ENCODE results near the gene MAML2. TPM values are rescaled to one million over a fixed set of nuclear protein-coding genes. Genes with fewer than 3 reads are reported as not detected.

Gene MAML2
- total and polyA plus RNA-seq, 2 experiments from 2014 or later = 2.0 to 7.1 TPM

GRCh38 chr11:96096360-96096759, 246.6 kb downstream of the MAML2 start (continued):
- TF ChIP-seq, protein P1, sequence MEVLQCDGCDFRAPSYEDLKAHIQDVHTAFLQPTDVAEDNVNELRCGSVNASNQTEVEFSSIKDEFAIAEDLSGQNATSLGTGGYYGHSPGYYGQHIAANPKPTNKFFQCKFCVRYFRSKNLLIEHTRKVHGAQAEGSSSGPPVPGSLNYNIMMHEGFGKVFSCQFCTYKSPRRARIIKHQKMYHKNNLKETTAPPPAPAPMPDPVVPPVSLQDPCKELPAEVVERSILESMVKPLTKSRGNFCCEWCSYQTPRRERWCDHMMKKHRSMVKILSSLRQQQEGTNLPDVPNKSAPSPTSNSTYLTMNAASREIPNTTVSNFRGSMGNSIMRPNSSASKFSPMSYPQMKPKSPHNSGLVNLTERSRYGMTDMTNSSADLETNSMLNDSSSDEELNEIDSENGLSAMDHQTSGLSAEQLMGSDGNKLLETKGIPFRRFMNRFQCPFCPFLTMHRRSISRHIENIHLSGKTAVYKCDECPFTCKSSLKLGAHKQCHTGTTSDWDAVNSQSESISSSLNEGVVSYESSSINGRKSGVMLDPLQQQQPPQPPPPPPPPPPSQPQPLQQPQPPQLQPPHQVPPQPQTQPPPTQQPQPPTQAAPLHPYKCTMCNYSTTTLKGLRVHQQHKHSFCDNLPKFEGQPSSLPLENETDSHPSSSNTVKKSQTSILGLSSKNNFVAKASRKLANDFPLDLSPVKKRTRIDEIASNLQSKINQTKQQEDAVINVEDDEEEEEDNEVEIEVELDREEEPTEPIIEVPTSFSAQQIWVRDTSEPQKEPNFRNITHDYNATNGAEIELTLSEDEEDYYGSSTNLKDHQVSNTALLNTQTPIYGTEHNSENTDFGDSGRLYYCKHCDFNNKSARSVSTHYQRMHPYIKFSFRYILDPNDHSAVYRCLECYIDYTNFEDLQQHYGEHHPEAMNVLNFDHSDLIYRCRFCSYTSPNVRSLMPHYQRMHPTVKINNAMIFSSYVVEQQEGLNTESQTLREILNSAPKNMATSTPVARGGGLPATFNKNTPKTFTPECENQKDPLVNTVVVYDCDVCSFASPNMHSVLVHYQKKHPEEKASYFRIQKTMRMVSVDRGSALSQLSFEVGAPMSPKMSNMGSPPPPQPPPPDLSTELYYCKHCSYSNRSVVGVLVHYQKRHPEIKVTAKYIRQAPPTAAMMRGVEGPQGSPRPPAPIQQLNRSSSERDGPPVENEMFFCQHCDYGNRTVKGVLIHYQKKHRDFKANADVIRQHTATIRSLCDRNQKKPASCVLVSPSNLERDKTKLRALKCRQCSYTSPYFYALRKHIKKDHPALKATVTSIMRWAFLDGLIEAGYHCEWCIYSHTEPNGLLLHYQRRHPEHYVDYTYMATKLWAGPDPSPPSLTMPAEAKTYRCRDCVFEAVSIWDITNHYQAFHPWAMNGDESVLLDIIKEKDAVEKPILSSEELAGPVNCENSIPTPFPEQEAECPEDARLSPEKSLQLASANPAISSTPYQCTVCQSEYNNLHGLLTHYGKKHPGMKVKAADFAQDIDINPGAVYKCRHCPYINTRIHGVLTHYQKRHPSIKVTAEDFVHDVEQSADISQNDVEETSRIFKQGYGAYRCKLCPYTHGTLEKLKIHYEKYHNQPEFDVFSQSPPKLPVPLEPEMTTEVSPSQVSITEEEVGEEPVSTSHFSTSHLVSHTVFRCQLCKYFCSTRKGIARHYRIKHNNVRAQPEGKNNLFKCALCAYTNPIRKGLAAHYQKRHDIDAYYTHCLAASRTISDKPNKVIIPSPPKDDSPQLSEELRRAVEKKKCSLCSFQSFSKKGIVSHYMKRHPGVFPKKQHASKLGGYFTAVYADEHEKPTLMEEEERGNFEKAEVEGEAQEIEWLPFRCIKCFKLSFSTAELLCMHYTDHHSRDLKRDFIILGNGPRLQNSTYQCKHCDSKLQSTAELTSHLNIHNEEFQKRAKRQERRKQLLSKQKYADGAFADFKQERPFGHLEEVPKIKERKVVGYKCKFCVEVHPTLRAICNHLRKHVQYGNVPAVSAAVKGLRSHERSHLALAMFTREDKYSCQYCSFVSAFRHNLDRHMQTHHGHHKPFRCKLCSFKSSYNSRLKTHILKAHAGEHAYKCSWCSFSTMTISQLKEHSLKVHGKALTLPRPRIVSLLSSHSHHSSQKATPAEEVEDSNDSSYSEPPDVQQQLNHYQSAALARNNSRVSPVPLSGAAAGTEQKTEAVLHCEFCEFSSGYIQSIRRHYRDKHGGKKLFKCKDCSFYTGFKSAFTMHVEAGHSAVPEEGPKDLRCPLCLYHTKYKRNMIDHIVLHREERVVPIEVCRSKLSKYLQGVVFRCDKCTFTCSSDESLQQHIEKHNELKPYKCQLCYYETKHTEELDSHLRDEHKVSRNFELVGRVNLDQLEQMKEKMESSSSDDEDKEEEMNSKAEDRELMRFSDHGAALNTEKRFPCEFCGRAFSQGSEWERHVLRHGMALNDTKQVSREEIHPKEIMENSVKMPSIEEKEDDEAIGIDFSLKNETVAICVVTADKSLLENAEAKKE (CRISPR knock-in tag; IDR thresholded peaks at IDR 0.05) = no peak
- no peak for TF ChIP-seq REST (IDR thresholded peaks at IDR 0.05; ENCODE audit: unreplicated experiment)
- no peak for TF ChIP-seq CREB1 (CRISPR knock-in tag; IDR thresholded peaks at IDR 0.05; ENCODE audit: low read depth)

DNA sequence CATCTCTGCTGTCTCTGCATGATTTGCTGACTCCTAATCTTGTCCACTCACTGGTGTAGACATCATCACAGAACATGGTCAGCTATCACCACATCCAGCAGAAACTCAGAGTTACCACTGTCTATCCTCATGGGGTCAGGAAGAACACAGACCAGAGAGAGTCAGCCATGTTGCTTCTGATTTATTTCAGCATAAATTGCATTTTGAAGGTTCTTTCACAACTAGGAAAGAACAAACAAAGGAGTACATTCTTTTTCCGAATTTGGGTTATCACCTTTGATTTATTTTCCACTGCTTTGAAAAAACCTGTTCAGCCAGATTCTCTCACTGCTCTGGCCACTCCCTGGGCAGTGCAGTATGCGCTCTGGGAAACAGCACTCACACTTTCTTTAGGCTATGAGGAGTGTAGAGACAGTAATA, 247.1 kb downstream of the MAML2 start:
- no peaks in the 10 kb centered on the region for H3K27me3 Mint-ChIP-seq (ENCODE audit: insufficient read depth, low read depth, poor library complexity)
- Histone ChIP-seq H3K9me2 (ENCODE audit: insufficient read depth) (peaks cover 2% of the 10 kb centered on the region; the same call in 1 of the 2 replicates), H4K20me1 (replicated peaks; ENCODE audit: insufficient read depth) (no peaks in the 10 kb centered on the region), H3K4me1 (ENCODE audit: insufficient read depth) (peaks cover 15% of the 10 kb centered on the region; the same call in 1 of the 2 replicates), H3K36me3 (ENCODE audit: insufficient read depth) (no peaks in the 10 kb centered on the region), H3K4me3 (no peak overlapping the region), H2AFZ (no peak overlapping the region), H3F3A (replicated peaks; ENCODE audit: low read depth) (no peaks in the 10 kb centered on the region), H3K27me3 (ENCODE audit: insufficient read depth) (no peaks in the 10 kb centered on the region), H3K79me2 (replicated peaks; ENCODE audit: insufficient read depth) (no peaks in the 10 kb centered on the region), H3K4me2 (no peak overlapping the region), H3K27ac (ENCODE audit: low read depth) (no peak overlapping the region)
- no peak overlapping the region; the same call in 1 of the 2 replicates for H3K27ac Mint-ChIP-seq
- TF ChIP-seq CREB1 (CRISPR knock-in tag; IDR thresholded peaks at IDR 0.05; ENCODE audit: low read depth) = no peak
- no peak for TF ChIP-seq ZNF114 (CRISPR knock-in tag; IDR thresholded peaks at IDR 0.05)
- no peak for DNase-seq (ENCODE audit: low spot score)
- no peak overlapping the region for H3K4me3 Mint-ChIP-seq
- ATAC-seq = peak; percentile 38; the same call in 1 of the 3 replicates
- H3K9me3 Mint-ChIP-seq = no peaks in the 10 kb centered on the region
- H3K36me3 Mint-ChIP-seq (ENCODE audit: low read depth) = no peaks in the 10 kb centered on the region
- H3K4me1 Mint-ChIP-seq = peaks cover 29% of the 10 kb centered on the region

Data from GM23338 (cell line).